GM18498 (cell line): Measurements from ENCODE around the gene RFX8.
"Not testable (repeated sequence)": the region's sequence is repeated elsewhere in the genome, so short reads cannot be mapped to it uniquely, and the experiment has no call there.

Source experiments
- ATAC-seq: cut with Tn5 transposase; IDR thresholded peaks from one replicate; pipeline ENCODE4 v1.9.1; 2021; ENCODE audit warnings: mild to moderate bottlenecking, moderate library complexity; ENCODE audit not compliant: unreplicated experiment

RFX8 gene

GRCh38 chr2:101474731-101475384, at the start of gene RFX8:
RFX8 (minus strand) TSS chr2:101475112; CDS start chr2:101466848, 8,264 bp downstream.
- no peak for ATAC-seq

- no peak for ATAC-seq
Measured at GRCh38 chr2:101521487-101521886, 46.6 kb upstream of the RFX8 start.

GRCh38 chr2:101520246-101520645, 45.3 kb upstream of the RFX8 start:
- no peak for ATAC-seq

- no peak for ATAC-seq
Measured at GRCh38 chr2:101518578-101519492, 43.9 kb upstream of the RFX8 start.

DNA sequence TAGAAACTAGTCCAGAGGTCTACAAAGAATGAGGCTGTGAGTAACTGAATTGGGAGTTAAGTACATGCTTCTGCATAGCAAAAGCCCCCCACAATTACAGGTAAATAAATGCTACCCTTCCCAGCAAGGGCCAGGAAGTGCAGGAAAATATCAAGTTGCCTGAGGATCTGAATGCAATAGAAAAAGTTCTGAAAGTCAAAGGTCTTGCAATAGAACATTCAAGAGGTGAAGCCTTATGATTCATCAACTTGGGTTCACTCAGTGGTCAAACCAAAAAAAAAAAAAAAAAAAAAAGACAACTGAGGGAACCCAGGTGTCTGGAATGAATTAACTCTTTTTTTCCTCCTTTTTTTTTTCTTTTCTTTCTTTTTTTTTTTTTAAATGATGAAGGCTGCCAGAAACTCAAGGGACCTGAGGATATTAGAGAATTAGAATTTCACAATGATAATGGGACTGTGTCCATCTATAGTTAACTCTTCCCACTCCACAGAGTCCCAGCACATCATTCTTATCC, 42.9 kb upstream of the RFX8 start:
- no peak for ATAC-seq

DNA sequence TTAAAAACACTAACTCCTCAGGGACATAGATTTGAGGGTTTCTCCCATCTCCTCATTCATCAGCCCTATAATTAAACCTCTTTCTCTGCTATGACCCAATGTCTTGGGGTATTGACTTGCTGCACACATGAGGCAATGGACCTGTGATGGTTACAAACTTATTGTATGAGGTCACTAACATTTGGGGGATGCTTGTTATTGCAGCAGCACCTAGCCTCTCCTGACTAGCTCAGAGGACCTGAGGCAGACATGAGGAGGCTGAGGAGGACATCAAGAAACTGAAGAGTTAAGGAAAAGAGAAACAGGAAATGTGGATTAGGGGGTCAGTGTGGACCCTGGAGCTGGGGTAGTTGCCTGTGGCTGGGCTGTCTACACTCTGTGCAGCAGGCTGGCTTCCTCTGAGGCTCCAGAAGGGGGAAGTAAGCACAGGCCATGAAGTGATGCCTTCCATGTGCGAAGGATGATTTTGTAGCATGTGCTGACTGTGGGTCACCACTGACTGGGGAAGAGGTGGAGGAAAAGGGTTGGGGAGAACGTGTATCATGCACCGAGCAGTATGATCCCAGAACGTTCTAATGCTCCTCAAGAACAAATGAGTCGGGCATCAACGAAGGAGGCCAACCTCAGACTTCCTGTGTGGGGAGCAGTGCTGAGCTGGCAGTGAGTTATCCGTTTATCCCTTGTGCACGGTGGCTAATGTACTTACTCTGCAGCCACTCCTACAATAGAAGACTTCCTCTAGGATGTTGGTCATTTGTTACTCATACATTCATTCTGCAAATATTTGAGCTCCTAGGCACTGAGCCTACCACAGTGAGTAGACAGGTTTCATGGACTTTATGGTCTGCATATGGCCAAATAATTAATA, 42.1 kb upstream of the RFX8 start:
- ATAC-seq: no peak

DNA sequence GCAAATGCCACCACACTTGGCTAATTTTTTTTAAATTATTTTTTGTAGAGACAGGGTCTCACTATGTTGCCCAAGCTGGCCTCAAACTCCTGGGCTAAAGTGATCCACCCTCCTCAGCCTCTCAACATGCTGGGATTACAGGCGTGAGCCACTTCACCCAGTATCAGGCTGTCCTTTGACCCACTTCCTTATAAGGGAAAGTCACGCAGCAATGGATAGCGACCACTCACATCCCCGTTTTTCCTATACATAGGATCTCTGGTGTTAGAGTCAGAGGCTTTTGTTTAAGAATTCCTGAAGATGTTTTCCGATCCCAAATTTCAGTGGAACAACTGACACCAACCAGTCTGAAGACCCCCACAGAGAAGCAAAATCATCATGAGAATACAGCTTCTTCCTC, 41.4 kb upstream of the RFX8 start:
- no peak for ATAC-seq

DNA sequence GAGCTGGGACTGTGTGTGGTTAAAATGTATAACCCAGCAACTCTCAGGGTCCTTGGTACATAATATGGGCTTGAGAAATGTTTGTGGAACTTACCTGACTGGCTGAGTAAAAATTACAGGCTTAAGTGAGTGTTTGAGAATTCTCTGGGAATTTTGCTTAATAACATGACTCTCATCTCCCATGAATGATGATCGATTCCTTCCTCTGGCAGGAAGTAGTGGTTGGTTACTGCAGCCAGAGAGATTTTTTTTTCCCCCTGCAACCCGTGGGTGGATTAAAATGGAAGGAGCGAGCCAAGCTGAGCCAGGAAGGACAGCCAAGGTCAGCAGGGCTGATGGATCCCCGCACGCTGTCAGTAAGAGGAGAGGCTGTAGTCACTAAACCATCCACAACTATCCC, 40.6 kb upstream of the RFX8 start:
- ATAC-seq: no peak

DNA sequence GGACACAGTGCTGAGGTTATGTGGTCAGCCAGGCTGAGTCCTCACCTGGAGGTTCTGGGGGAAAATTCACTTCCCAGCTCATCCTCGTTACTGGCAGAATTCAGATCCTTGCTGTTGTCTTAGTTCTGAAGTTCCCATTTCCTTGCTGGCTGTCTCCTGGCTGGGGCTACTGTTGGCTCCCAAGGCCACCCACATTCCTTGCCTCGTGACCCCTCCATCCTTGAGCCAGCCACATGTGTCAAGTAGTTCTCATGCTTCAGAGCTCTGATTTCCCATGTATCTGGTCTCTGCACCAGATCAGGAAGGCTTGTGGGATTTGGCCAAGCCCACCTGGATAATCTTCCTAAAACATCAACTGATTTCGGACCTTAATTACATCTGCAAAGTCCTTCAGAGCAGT, 38.1 kb upstream of the RFX8 start:
- ATAC-seq: no peak

GRCh38 chr2:101511381-101511780, 36.5 kb upstream of the RFX8 start:
- no peak for ATAC-seq

DNA sequence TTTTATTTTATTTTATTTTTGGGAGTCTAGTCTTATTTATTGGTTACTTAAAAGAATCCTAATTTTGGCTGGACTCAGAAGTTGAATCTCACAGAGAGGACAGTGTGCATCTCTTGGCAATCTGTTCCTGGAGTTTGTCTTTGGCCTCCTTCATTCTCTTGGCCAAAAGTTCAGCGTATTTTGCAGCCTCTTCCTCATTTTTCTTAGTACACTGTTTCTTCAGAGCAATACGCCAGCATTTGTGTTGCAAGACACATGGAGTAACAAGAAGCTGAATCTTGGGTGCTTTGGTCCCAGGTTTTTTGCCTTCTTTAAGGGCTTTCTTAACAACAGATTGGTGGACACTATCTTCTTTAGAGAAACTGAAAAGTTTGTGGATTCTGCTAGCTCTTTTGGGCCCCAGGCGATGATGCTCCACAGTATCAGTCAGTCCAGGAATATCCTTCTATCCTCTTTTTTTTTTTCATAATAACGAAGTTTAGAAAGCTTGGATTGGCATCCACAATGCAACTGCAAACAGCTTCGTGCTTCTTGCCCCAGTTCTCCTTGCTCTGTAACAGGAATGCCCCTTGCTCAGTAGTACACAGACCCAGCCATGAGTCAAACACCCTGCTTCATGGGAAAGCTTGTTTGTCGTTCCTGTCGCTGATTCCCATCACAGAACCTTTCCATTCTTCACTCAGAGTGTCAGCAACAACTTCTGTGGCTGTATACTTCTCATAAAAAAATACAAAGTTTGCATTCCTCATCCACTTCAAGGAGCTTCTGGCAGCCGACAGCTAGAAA, 34.8 kb upstream of the RFX8 start:
- no peak for ATAC-seq

GRCh38 chr2:101508636-101509035, 33.7 kb upstream of the RFX8 start:
- no peak for ATAC-seq

- ATAC-seq: not testable (repeated sequence)
Measured at GRCh38 chr2:101505276-101505675, 30.4 kb upstream of the RFX8 start.

DNA sequence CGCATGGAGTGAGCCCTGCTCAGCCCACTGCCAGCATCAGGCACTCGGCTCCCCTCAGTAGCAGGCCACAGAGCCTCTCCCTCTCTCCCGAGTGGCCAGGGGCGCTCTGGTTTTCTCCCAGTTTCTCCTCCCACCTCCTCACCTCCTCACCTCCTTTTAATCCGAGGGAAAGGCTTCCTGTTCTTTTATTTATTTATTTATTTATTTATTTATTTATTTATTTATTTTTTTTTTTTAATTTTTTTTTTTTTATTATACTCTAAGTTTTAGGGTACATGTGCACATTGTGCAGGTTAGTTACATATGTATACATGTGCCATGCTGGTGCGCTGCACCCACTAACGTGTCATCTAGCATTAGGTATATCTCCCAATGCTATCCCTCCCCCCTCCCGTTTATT, 29.8 kb upstream of the RFX8 start:
- not testable (repeated sequence) for ATAC-seq

DNA sequence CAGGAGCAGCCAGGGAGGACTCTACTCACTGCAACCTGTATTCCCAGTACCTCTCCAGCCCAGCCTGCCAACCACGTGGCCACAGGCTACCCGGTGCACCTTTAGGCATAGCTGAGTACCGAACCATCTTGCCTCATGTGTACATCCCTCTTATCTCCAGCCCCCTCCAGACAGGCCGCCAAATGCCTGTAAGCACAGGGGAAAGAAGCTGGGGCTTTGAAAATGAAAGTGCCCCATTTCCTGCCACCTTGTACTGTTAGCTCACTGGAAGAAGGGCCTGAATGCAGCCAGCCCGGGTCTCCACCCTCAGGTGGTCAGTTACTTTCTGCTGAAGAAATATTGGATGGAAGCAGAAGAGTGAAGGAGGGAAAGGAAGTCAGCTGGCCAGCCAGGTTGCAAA, 27.2 kb upstream of the RFX8 start:
- ATAC-seq: no peak

DNA sequence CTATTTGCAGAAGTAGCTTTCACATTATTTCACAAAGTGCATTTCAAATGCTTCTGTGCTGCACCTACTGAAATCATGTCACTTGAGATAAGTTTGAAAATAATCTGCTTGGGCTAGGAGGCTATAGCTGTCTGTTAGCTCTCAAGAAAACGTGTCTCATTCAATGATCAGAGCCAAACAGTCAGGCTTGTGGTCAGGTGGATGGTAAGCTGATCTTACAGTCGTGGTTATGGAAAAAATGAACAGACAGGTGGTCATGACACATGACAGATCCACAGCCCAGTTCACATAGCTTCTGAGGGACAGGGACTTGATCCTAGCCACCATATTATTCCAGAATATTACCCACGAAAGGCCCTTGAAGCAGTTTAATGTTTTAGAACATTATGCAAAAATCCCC, 26.5 kb upstream of the RFX8 start:
- no peak for ATAC-seq

DNA sequence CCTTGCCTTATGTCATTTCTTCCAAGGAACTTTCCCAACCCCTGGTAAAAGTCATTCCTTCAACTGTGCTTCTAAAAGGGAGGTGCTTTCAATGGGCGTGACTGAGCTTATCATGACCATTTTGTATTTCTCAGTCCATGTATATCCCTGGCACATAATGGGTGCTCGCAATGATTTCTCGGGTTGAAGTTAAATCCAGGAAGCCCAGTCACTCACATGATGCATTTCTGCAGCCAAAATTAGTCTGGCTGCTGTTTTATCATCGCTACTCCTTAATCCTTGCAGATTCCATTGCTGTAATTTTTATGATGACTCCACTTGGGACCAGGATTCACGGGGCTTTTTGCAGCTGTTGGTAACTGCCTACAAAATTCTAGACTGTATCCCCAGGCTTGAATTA, 25.9 kb upstream of the RFX8 start:
- ATAC-seq: no peak

GRCh38 chr2:101500180-101500579, 25.3 kb upstream of the RFX8 start:
- ATAC-seq: no peak

DNA sequence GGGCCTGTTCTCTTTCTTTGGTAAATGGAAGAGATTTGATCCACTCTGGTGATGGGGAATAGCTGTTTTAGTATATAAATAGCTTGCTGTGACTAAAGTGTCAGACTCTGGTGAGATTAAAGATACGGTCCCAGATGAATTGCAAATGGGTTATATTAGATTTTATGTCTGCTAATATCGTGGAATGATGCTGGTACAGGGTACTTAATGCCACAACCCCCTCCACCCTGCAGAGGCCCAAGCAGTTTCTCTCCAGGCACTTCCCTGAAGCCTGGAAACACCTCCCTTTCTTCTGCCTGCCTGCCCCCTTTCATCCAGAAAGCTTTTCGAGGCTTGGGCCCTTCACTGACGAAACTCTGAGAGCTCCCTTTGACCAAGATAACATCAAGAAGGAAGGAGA, 21.4 kb upstream of the RFX8 start:
- no peak for ATAC-seq

DNA sequence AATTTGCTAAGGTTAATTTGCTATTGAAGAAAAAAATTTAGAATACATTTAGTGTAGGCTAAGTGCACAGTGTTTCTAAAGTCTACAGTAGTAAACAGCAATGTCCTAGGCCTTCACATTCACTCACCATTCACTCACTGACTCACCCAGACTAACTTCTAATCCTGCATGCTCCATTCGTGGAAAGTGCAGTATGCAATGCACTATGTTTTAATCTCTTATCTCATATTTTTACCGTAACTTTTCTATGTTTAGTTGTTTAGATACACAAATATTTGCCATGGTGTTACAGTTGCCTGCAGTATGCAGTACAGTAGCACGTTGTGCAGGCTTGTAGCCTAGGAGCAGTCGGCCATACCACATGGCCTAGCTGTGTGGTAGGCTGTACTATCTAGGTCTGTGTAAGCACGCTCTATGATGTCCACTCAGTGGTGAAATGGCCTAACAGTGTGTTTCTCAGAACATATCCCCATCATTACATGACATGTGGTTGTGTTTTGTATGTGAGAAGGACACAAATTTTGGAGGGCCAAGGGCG, 18.1 kb upstream of the RFX8 start:
- ATAC-seq: no peak
